ENCODE measurements around the gene GADD45A.
A peak's percentile ranks its signal among the peaks of the same experiment; 100 is the strongest.
"Not testable (repeated sequence)": the region's sequence is repeated elsewhere in the genome, so short reads cannot be mapped to it uniquely, and the experiment has no call there.

GADD45A gene, protein sequence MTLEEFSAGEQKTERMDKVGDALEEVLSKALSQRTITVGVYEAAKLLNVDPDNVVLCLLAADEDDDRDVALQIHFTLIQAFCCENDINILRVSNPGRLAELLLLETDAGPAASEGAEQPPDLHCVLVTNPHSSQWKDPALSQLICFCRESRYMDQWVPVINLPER

GRCh38 chr1:67685067-67685557 is at the start of gene GADD45A:
GADD45A (plus strand) TSS chr1:67685201; CDS start chr1:67685495, 294 bp downstream.
- peak; percentile 97 for DNase-seq

DNA sequence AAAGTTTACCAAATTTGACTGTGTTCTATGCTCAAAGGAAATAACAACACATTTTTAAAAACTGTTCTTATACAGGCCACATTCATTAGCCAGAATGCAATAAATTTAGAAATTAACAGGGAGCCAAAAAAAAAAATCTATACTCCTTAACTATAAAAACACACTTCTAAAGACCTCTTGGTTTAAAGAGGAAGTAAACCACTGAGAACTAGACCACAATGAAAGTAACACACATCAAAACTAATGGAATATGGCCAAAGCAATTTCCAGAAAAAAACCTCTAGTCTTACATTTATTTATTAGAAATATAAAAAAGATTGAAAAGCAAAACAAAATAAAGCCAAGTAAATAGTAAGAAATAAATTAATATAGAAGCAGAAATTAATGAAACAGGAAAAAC is 48.9 kb upstream of the GADD45A start:
- DNase-seq, result no peak

DNA sequence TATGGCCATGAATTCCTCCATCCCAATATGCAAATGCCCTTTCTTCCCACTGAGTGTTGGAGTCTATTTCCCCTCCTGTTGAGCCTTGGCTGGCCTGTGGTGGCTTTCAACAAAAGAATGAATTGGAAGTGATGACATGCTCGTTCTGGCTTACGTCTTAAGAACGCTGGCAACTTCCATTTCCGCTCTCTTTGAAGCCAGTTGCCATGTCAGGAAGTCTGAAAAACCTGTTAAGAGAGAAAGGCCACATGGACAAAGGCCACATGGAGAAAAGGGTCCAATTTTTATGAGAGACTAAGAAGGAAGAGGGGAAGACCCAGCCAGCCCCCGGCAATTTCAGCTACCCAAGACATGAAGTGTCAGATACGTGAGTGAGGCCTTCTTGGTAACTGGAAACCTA is 45.6 kb upstream of the GADD45A start:
- DNase-seq, result no peak

DNA sequence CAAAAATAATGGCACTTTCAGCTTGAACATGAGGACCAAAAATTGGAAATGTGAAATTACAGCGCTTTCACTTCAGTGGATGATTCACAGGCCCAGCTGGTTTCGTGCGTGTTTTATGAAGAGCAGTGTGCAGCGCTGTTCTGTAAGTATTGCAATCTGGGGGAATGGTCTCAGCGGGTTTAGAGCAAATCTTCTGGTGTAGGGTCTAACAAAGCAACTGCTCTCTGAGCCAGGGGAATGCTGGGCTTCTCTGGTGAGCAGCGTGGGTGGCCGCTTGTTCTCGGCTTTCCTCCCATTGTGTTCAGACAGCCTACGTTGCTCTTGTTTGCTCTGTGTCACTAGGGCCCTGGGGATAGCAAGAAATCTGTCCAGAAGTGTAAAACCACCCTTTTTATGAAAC is 42.4 kb upstream of the GADD45A start:
- DNase-seq, result no peak

GRCh38 chr1:67644566-67644965 is 40.4 kb upstream of the GADD45A start:
- no peak for DNase-seq

DNA sequence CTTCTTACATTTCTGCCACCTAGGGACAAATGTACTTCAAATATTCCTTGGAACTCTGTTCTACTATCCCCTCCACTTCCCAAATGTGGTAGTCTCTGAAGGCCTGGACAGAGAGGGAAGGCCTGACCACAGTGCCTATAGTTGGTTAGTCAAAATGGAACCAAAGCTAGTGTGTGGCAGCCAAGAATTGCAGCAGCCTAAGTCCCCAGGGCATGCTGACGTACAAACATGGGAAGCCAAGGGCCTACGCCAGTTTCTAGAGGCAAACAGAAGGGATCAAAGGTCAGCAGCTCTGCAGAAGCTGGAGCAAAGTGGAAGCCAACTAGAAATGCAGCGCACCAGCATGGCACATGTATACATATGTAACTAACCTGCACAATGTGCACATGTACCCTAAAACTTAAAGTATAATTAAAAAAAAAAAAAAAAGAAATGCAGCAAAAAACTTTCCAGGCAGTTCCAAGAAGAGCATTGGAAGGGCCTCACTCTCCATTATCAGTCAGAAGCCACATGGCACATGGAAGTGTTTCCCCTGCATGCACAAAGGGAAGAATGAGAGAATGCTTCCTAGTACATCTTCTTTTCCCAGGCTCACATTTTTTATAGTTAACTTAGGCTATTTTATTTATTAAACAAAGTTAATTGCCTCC is 39.4 kb upstream of the GADD45A start:
- DNase-seq, result no peak

- DNase-seq, result no peak
Observed at GRCh38 chr1:67646145-67647035, 38.6 kb upstream of the GADD45A start.

- no peak for DNase-seq
Observed at GRCh38 chr1:67647036-67647798, 37.8 kb upstream of the GADD45A start.

- no peak for DNase-seq
Observed at GRCh38 chr1:67647814-67648358, 37.1 kb upstream of the GADD45A start.

DNA sequence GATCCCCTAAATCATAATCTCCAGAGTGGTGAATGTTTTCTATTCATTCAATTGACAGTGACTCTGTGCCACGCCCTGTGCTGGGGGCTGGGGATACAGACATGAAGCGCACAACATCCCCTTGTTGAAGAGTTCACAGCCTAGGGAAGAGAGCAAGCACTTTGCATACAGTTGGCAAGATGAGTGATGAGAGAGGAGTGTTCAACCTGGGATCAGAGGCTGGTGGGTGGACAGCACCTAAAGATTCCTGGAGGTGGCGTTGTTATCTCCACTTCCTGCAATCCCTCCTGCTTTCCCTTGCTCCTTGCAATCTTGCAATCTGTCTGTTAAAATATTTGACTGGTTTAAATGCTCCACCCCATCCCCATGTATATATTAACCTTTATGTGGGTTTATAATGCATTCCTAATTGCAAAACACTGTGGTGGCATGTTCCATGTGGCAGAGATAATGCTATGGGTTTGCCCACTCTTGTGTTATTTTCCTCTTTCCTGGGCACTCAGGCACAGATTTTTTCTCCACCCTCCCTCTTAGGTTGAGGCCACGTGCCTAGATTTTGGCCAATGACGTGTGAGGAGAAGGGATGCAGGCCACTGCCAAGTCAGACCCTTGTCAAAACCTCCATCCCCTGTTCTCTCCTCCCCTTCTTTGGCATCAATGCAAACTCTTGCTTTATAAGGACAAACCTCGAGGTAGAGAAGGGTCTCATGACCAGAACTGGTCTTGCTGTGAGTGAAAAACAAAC is 36.2 kb upstream of the GADD45A start:
- DNase-seq, result no peak

DNA sequence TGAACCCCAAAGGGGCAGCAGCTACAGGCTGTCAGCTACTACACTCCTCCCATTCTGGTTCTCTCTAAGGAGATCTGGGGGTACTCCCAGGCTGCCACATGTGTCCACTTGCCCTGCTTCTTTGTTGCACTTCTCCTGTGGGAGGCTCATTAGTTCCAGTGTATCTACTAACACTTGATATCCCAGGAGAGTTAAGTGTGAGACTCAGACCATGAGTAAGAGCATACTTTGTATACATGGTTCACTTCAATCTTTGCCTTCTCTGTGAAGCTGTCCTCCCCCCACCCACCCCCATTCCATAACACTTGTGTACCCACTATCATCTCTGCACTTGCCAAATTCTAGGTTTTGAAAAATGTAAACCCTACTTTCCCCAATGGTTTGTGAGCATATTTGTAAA is 34.9 kb upstream of the GADD45A start:
- DNase-seq, result no peak

DNA sequence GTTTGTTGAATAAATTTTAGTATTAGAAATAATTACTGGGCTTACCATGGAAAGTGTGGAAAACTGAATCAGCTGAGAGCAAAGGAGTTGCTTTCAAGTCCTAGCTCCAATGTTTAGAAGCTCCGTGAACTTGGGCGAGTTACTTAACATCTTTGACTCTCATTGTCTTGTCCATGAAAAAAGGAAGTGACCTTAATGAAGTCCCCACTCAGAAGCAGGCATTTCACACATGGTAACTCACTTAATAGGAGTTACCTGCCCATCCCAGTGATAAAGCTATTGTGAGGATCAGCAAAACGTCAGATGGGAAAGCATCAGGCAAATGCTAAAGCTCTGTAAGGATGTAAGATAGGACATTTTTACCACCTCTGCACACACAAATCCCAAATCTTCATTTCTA is 34.0 kb upstream of the GADD45A start:
- no peak for DNase-seq

- no peak for DNase-seq
Observed at GRCh38 chr1:67652800-67653199, 32.2 kb upstream of the GADD45A start.

DNA sequence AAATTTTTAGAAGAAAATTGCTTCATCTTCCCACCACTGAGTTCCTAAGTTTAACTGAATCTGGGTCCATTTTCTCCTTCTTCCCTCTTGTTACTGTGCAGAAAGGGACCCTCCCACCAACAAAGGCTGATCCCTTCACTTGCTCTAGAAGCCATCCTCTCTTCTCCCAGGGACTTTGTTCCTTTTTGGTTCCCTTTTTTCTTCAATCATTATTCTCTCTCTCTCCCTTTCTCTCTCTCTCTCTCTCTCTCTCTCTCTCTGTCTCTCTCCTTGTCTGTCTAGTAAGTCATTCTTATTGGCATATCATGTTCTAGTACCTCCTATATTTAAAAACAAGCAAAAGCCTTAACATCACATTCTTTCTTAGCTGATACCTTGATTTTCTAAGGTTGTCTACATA is 31.7 kb upstream of the GADD45A start:
- no peak for DNase-seq

DNA sequence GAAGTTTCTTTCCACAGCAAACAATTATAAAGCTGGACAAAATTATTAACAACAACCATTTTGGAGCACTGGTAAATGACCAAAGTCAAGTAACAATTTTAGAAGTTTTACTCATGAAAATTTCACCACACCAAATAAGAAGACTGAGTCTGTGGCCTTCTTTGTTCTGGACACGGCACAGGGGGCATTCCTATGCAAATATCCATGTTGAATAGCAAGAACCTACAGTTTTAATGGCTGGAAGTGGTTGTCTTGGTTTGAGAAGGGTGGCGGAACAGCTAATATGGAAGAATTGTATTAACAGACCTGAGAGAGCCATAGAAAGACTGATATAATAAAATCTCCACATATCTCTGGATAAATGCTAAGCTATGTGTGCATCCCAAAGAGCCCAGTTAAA is 29.4 kb upstream of the GADD45A start:
- DNase-seq, result no peak

GRCh38 chr1:67657152-67657551 is 27.8 kb upstream of the GADD45A start:
- not testable (repeated sequence) for DNase-seq

GRCh38 chr1:67659229-67659628 is 25.8 kb upstream of the GADD45A start:
- DNase-seq, result no peak

GRCh38 chr1:67662884-67663283 is 22.1 kb upstream of the GADD45A start:
- no peak for DNase-seq

GRCh38 chr1:67664048-67664447 is 21.0 kb upstream of the GADD45A start:
- DNase-seq, result no peak

- not testable (repeated sequence) for DNase-seq
Observed at GRCh38 chr1:67665307-67665706, 19.7 kb upstream of the GADD45A start.

GRCh38 chr1:67666636-67667035 is 18.4 kb upstream of the GADD45A start:
- DNase-seq, result no peak

DNA sequence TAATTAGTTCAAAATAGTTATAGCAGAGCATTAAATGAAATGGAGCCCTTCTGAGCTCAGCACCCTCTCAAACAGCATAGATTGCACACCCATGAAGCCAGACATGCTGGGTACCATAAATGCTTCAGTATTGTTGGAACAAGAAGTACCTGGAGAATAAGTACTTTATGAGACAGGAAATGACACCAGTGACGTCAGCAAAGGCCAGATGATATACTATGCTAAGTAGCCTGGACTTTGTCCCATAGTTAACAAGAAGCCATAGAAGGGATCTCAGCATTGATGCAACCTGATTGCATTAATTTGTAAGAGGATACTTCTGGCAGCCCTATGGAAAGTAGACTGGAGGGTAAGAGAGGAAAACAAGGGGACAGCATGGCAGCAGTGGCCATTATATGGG is 16.3 kb upstream of the GADD45A start:
- DNase-seq, result no peak

All from CD4-positive, alpha-beta T cell treated with Interleukin-17A for 1 hour (primary cell).